Tibial nerve (tissue), 4 donors: ENCODE results near the gene CHN2. TPM values are rescaled to one million over a fixed set of nuclear protein-coding genes. Genes with fewer than 3 reads are reported as not detected.

Experiments
- DNase-seq, 2 donors: peaks; one replicate each; pipeline ENCODE4 v3.0.0-alpha.2; 2019; ENCODE audit warnings: low spot score in 2 of 2
- H3K27ac ChIP-seq, 4 donors: fragments of 200-600 bp; sonication (generic) in 3 of 4; one replicate each; pipeline ENCODE4 v1.5.1; 2017 to 2019; ENCODE audit warnings: mild to moderate bottlenecking in 1 of 4
- H3K27me3 ChIP-seq, 2 donors: fragments of 200-600 bp; sonication (generic) in 1 of 2; one replicate each; pipeline versions ENCODE4 v1.5.1 to v1.6.0; 2017 to 2019
- H3K36me3 ChIP-seq, 3 donors: fragments of 200-600 bp; sonication (generic); one replicate each; pipeline ENCODE4 v1.5.1; 2018 to 2019
- H3K4me1 ChIP-seq, 4 donors: fragments of 200-600 bp; sonication (generic) in 3 of 4; one replicate each; pipeline ENCODE4 v1.5.1; 2017 to 2019
- H3K4me3 ChIP-seq, 4 donors: fragments of 200-600 bp; sonication (generic) in 3 of 4; one replicate each; pipeline ENCODE4 v1.5.1; 2017 to 2019; ENCODE audit warnings: mild to moderate bottlenecking in 1 of 4, moderate library complexity in 1 of 4
- H3K9me3 ChIP-seq, 4 donors: fragments of 200-600 bp; sonication (generic) in 3 of 4; one replicate each; pipeline ENCODE4 v1.5.1; 2017 to 2019
- EP300 ChIP-seq, 2 donors: sonication (generic); formaldehyde crosslinking; IDR thresholded peaks; one replicate each; pipeline ENCODE4 v1.6.1; 2017; ENCODE audit warnings: antibody characterized with exemption in 2 of 2, mild to moderate bottlenecking in 1 of 2
- POLR2A ChIP-seq, 2 donors: fragments of 450-650 bp; IDR thresholded peaks; one replicate each; pipeline ENCODE4 v1.6.1; 2017; ENCODE audit warnings: antibody characterized with exemption in 2 of 2, mild to moderate bottlenecking in 2 of 2, moderate library complexity in 2 of 2
- WGBS, 2 donors: methylation state at CpG; one replicate each; pipeline ENCODE4 v1.1.5; 2018; 5-methylcytosine and 5-hydroxymethylcytosine counted together
- total RNA-seq, 4 donors: library from RNA; depleted of rRNA; stranded (reverse); fragments of >200 nt; gene quantifications; one replicate each; pipeline ENCODE4 v1.1.0, GENCODE V29; 2016
- TF ChIP-seq, protein P1 (sequence below), 5 experiments: fragments of 200-600 bp in 3 of 5; fragments of 450-650 bp in 2 of 5; sonication (generic) in 3 of 5; IDR thresholded peaks; one replicate each; pipeline ENCODE4 v1.5.1; 2016 to 2019; ENCODE audit warnings: antibody characterized with exemption in 5 of 5, mild to moderate bottlenecking in 3 of 5, moderate library complexity in 2 of 5

The CHN2 gene
- total RNA-seq, 4 donors from 2014 or later, result 3.9 to 12.6 (median 7.0) TPM

DNA sequence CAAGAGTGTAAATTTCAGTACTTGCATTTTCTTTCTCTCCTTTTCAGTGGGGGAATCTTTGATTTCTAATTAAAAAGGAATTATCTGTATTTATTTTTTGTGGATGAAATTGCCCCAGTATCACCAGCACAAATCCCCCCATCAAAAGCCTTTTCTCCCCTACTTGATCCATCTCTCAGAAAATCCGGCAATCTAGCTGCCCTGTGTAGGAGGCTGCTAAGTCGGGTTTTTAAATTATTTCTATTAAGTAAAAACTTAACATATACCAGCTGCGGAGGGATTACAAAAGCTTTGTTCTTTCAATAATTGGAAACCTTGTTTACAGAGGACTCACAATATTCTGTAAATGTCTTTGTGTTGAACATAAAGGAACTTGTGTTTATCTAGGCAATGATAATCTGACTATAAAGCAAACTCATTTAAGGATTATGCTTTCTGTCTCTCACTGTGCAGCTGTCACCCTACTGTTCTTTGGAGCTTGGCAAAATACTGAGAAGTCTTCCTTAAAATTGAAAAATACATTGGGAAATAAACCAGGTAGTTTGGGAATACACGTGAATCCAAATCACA lies 191.7 kb downstream of the CHN2 start:
- TF ChIP-seq EP300 (IDR thresholded peaks at IDR 0.05) (no peak), POLR2A (IDR thresholded peaks at IDR 0.05) (no peak)
- TF ChIP-seq, protein P1, sequence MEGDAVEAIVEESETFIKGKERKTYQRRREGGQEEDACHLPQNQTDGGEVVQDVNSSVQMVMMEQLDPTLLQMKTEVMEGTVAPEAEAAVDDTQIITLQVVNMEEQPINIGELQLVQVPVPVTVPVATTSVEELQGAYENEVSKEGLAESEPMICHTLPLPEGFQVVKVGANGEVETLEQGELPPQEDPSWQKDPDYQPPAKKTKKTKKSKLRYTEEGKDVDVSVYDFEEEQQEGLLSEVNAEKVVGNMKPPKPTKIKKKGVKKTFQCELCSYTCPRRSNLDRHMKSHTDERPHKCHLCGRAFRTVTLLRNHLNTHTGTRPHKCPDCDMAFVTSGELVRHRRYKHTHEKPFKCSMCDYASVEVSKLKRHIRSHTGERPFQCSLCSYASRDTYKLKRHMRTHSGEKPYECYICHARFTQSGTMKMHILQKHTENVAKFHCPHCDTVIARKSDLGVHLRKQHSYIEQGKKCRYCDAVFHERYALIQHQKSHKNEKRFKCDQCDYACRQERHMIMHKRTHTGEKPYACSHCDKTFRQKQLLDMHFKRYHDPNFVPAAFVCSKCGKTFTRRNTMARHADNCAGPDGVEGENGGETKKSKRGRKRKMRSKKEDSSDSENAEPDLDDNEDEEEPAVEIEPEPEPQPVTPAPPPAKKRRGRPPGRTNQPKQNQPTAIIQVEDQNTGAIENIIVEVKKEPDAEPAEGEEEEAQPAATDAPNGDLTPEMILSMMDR (IDR thresholded peaks at IDR 0.05), result no peak
- Histone ChIP-seq H3K36me3 (no peaks in the 10 kb centered on the region), H3K27me3 (peaks cover 0 to 2% of the 10 kb centered on the region in 2 donors), H3K4me3 (no peak overlapping the region), H3K27ac (no peak overlapping the region), H3K4me1 (no peaks in the 10 kb centered on the region), H3K9me3 (no peaks in the 10 kb centered on the region)
- WGBS, 2 donors, result 61 to 63% methylated on average over 4 of the region's 4 CpGs
- no peak for DNase-seq

DNA sequence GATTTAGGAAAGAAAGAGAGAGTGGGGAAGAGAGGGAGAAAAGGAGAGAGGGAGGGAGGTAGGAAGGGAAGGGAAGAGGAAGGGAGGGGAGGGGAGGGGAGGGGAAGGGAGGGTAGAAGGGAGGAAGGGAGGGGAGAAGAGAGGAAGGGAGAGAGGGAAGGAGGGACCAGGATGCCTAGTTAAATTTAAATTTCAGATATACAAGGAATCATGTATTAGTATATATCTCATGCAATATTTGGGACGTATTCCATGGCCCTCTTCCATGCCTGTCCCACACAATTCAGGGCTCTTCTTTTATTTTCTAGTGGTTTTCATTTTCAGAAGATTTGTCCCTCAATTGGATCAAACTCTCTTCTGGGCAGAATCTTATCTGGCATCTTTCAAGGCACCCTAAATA lies 196.7 kb downstream of the CHN2 start:
- no peak for TF ChIP-seq EP300 (IDR thresholded peaks at IDR 0.05)
- no peak for TF ChIP-seq POLR2A (IDR thresholded peaks at IDR 0.05)
- TF ChIP-seq, protein P1 (IDR thresholded peaks at IDR 0.05), result no peak
- WGBS, 2 donors, result 79 to 80% methylated on average over 1 of the region's 1 CpG
- no peaks in the 10 kb centered on the region for H3K36me3 ChIP-seq
- H3K4me1 ChIP-seq, result no peaks in the 10 kb centered on the region
- H3K27ac ChIP-seq, result no peak overlapping the region
- H3K27me3 ChIP-seq, result no peaks in the 10 kb centered on the region
- no peak overlapping the region for H3K4me3 ChIP-seq
- DNase-seq, result no peak
- H3K9me3 ChIP-seq, result no peaks in the 10 kb centered on the region

DNA sequence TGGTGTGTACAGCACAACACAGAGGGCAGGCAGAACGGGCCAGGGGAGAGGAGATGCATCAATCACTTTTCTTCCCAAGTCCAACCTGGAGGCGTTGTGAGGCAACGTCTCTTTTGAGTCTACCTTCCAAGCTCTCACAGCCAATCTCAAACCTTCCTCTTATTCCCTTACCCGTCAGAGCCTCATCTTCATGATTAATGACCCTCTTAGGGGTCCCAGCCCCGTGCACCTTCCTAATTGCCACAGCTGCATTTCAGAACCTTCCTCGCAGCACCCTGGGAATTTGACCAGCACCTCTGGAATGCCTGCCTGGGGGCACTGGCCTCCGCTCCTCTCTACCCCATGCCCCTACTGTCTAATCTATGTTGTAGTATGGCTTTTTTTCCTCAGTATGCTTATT lies 199.7 kb downstream of the CHN2 start:
- 53 to 55% methylated on average over 7 of the region's 7 CpGs for WGBS, 2 donors
- no peak for TF ChIP-seq POLR2A (IDR thresholded peaks at IDR 0.05)
- no peak for TF ChIP-seq EP300 (IDR thresholded peaks at IDR 0.05)
- TF ChIP-seq, protein P1 (IDR thresholded peaks at IDR 0.05), result no peak
- no peaks in the 10 kb centered on the region for H3K36me3 ChIP-seq
- H3K4me3 ChIP-seq, result no peak overlapping the region
- no peak overlapping the region for H3K27ac ChIP-seq
- DNase-seq, result no peak
- H3K9me3 ChIP-seq, result no peaks in the 10 kb centered on the region
- no peaks in the 10 kb centered on the region for H3K27me3 ChIP-seq
- H3K4me1 ChIP-seq, result no peaks in the 10 kb centered on the region

DNA sequence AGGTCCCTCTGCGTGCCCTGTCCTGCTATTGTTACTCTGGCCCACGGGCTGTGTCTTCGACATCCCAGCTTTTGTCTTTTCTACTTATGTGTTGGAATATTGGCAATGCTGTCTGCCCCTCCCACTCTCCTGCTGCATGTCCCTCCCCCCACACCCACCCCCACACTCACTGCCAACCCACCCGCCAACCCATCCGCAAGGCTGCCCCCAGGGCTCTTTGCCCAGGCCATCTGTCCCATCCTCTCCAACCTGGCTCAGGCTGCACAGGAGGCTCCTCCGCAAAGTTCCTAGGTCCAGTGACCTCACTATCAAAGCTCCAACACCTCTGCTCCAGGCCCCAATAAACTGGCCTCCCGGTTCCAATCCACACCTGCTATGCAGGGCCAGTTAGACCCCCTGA lies 202.0 kb downstream of the CHN2 start:
- Histone ChIP-seq H3K4me1 (no peaks in the 10 kb centered on the region), H3K27me3 (no peaks in the 10 kb centered on the region), H3K9me3 (no peaks in the 10 kb centered on the region), H3K4me3 (no peak overlapping the region), H3K36me3 (no peaks in the 10 kb centered on the region), H3K27ac (no peak overlapping the region)
- DNase-seq, result no peak
- no peak for TF ChIP-seq POLR2A (IDR thresholded peaks at IDR 0.05)
- TF ChIP-seq, protein P1 (IDR thresholded peaks at IDR 0.05), result no peak
- TF ChIP-seq EP300 (IDR thresholded peaks at IDR 0.05), result no peak
- WGBS, 2 donors, result 84 to 90% methylated on average over 7 of the region's 7 CpGs

DNA sequence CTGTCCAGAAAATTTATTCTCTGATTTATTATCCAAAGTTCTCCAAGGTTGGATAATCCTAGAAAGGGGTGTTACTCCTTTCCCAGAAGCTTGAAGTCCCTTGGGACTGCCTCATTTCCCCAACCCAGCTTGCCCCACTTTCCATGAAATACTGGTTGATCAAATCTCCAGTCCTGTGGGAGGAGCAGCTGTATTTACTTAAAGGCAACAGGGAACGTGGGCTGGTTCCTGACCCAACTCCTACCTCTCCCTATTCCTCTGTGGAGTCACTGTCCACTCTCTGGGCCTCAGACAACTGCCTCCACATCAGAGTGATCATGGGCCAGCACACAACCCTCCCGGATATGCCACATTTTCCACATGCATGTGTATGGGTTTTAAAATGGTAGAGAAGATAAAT lies 202.8 kb downstream of the CHN2 start:
- no peaks in the 10 kb centered on the region for H3K4me1 ChIP-seq
- no peak for TF ChIP-seq POLR2A (IDR thresholded peaks at IDR 0.05)
- TF ChIP-seq, protein P1 (IDR thresholded peaks at IDR 0.05), result no peak
- H3K36me3 ChIP-seq, result no peaks in the 10 kb centered on the region
- 62 to 66% methylated on average over 2 of the region's 2 CpGs for WGBS, 2 donors
- no peak overlapping the region for H3K27ac ChIP-seq
- no peak overlapping the region for H3K4me3 ChIP-seq
- H3K27me3 ChIP-seq, result no peaks in the 10 kb centered on the region
- H3K9me3 ChIP-seq, result no peaks in the 10 kb centered on the region
- DNase-seq, result no peak
